ENCODE results near the gene ZNF639.

DNA sequence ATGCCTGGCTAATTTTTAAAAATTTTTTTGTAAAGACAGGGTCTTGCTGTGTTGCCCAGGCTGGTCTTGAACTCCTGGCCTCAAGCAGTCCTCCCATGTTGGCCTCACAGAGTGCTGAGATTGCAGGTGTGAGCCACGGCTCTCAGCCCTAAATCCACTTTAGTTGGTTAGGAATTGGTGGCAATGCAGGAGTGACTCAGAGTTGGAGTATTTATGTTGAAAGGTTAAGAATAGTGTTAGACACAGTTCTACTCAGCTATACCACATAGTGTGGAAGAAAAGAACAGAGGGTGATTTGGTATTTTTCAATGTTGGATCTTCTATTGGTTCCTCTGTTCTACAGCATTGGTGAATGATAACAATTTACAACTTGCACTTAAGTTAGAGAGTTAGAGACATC lies 7.6 kb downstream of the ZNF639 start:
- TF ChIP-seq CTCF (IDR thresholded peaks at IDR 0.05) (no peak), POLR2A (IDR thresholded peaks at IDR 0.05) (no peak)

All from vagina (tissue), 2 donors.